ENCODE measurements around the gene PBOV1.

PBOV1 gene

GRCh38 chr6:138250513-138251247 lies 32.4 kb upstream of the PBOV1 start:
- H3K27ac ChIP-seq (ENCODE audit: low read depth, low read length) = no peak overlapping the region
- H3K4me3 ChIP-seq (ENCODE audit: low read depth in 1 of 5, low read length in 5 of 5) = peak overlapping the region in 2 of 5 donors; percentile 29 to 36
- no peak overlapping the region for H3K9ac ChIP-seq (ENCODE audit: low read length in 5 of 5)
- peaks cover 0 to 7% (median 3%) of the 10 kb centered on the region in 5 donors for H3K4me1 ChIP-seq (ENCODE audit: control insufficient read depth in 5 of 5, insufficient read depth in 5 of 5, low read length in 5 of 5)
- no peaks in the 10 kb centered on the region for H3K9me3 ChIP-seq (ENCODE audit: control insufficient read depth in 5 of 5, low read length in 5 of 5)
- no peaks in the 10 kb centered on the region for H3K27me3 ChIP-seq (ENCODE audit: control insufficient read depth in 5 of 5, insufficient read depth in 4 of 5, low read length in 5 of 5)
- H3K36me3 ChIP-seq (ENCODE audit: control insufficient read depth in 5 of 5, insufficient read depth in 5 of 5, low read length in 5 of 5) = peaks cover 0 to 7% (median 0%) of the 10 kb centered on the region in 5 donors

GRCh38 chr6:138250053-138250452 lies 31.8 kb upstream of the PBOV1 start:
- peaks cover 0 to 7% (median 3%) of the 10 kb centered on the region in 5 donors for H3K4me1 ChIP-seq (ENCODE audit: control insufficient read depth in 5 of 5, insufficient read depth in 5 of 5, low read length in 5 of 5)
- H3K27me3 ChIP-seq (ENCODE audit: control insufficient read depth in 5 of 5, insufficient read depth in 4 of 5, low read length in 5 of 5) = no peaks in the 10 kb centered on the region
- H3K4me3 ChIP-seq (ENCODE audit: low read depth in 1 of 5, low read length in 5 of 5) = no peak overlapping the region
- no peaks in the 10 kb centered on the region for H3K9me3 ChIP-seq (ENCODE audit: control insufficient read depth in 5 of 5, low read length in 5 of 5)
- no peak overlapping the region for H3K27ac ChIP-seq (ENCODE audit: low read depth, low read length)
- H3K36me3 ChIP-seq (ENCODE audit: control insufficient read depth in 5 of 5, insufficient read depth in 5 of 5, low read length in 5 of 5) = peaks cover 0 to 3% (median 0%) of the 10 kb centered on the region in 5 donors
- no peak overlapping the region for H3K9ac ChIP-seq (ENCODE audit: low read length in 5 of 5)

DNA sequence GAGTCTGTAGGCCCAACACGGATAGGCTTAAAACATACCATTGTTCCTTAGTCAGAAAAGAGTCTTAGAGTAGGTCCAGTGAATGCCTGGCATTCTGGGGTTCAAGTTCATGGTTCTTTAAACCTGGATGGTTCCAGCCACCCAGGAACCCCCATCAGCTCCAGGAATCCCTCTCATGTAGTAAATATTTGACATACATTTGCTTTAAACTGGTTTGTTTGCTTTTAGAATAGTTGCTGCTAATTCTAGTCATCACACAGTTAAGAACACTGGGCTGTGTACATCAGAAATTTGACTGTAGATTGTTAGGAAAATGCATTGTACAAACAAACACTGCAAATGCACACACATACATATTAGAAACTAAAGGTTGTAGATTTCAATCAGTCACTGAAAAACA lies 30.6 kb upstream of the PBOV1 start:
- H3K4me3 ChIP-seq (ENCODE audit: low read depth in 1 of 5, low read length in 5 of 5) = no peak overlapping the region
- peaks cover 0 to 3% (median 0%) of the 10 kb centered on the region in 5 donors for H3K36me3 ChIP-seq (ENCODE audit: control insufficient read depth in 5 of 5, insufficient read depth in 5 of 5, low read length in 5 of 5)
- H3K27ac ChIP-seq (ENCODE audit: low read depth, low read length) = no peak overlapping the region
- peaks cover 0 to 7% (median 3%) of the 10 kb centered on the region in 5 donors for H3K4me1 ChIP-seq (ENCODE audit: control insufficient read depth in 5 of 5, insufficient read depth in 5 of 5, low read length in 5 of 5)
- H3K9ac ChIP-seq (ENCODE audit: low read length in 5 of 5) = no peak overlapping the region
- no peaks in the 10 kb centered on the region for H3K27me3 ChIP-seq (ENCODE audit: control insufficient read depth in 5 of 5, insufficient read depth in 4 of 5, low read length in 5 of 5)
- no peaks in the 10 kb centered on the region for H3K9me3 ChIP-seq (ENCODE audit: control insufficient read depth in 5 of 5, low read length in 5 of 5)

DNA sequence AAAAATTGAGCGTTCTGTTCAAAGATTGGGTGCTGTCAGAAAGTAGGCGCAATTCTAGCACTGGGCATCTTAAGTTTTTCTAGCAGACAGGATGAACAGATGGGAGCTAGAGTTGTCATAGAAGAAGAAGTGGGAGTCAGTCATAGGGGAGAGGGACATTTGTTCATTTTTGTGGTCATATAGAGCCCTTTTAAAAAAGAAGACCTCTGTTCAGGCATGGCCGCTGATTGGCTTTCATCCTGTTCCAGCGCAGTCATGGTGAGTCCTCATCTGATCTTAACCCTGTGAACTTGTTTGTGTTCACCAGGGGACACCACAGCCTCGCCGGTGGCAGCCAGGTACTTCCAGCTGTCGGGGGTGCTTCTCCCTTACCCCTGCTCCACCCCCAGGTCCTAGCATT lies 29.7 kb upstream of the PBOV1 start:
- Histone ChIP-seq H3K27me3 (ENCODE audit: control insufficient read depth in 5 of 5, insufficient read depth in 4 of 5, low read length in 5 of 5) (no peaks in the 10 kb centered on the region), H3K27ac (ENCODE audit: low read depth, low read length) (no peak overlapping the region), H3K36me3 (ENCODE audit: control insufficient read depth in 5 of 5, insufficient read depth in 5 of 5, low read length in 5 of 5) (no peaks in the 10 kb centered on the region), H3K9ac (ENCODE audit: low read length in 5 of 5) (no peak overlapping the region), H3K9me3 (ENCODE audit: control insufficient read depth in 5 of 5, low read length in 5 of 5) (no peaks in the 10 kb centered on the region), H3K4me3 (ENCODE audit: low read depth in 1 of 5, low read length in 5 of 5) (no peak overlapping the region), H3K4me1 (ENCODE audit: control insufficient read depth in 5 of 5, insufficient read depth in 5 of 5, low read length in 5 of 5) (peaks cover 0 to 7% (median 3%) of the 10 kb centered on the region in 5 donors)

- Histone ChIP-seq H3K27me3 (ENCODE audit: control insufficient read depth in 5 of 5, insufficient read depth in 4 of 5, low read length in 5 of 5) (no peaks in the 10 kb centered on the region), H3K27ac (ENCODE audit: low read depth, low read length) (no peak overlapping the region), H3K9ac (ENCODE audit: low read length in 5 of 5) (no peak overlapping the region), H3K36me3 (ENCODE audit: control insufficient read depth in 5 of 5, insufficient read depth in 5 of 5, low read length in 5 of 5) (no peaks in the 10 kb centered on the region), H3K4me1 (ENCODE audit: control insufficient read depth in 5 of 5, insufficient read depth in 5 of 5, low read length in 5 of 5) (peaks cover 0 to 7% (median 0%) of the 10 kb centered on the region in 5 donors), H3K4me3 (ENCODE audit: low read depth in 1 of 5, low read length in 5 of 5) (no peak overlapping the region), H3K9me3 (ENCODE audit: control insufficient read depth in 5 of 5, low read length in 5 of 5) (no peaks in the 10 kb centered on the region)
These were observed 28.6 kb upstream of the PBOV1 start for GRCh38 chr6:138246650-138247440.

- Histone ChIP-seq H3K27ac (ENCODE audit: low read depth, low read length) (no peak overlapping the region), H3K9me3 (ENCODE audit: control insufficient read depth in 5 of 5, low read length in 5 of 5) (no peaks in the 10 kb centered on the region), H3K27me3 (ENCODE audit: control insufficient read depth in 5 of 5, insufficient read depth in 4 of 5, low read length in 5 of 5) (no peaks in the 10 kb centered on the region), H3K36me3 (ENCODE audit: control insufficient read depth in 5 of 5, insufficient read depth in 5 of 5, low read length in 5 of 5) (no peaks in the 10 kb centered on the region), H3K4me3 (ENCODE audit: low read depth in 1 of 5, low read length in 5 of 5) (no peak overlapping the region), H3K9ac (ENCODE audit: low read length in 5 of 5) (no peak overlapping the region), H3K4me1 (ENCODE audit: control insufficient read depth in 5 of 5, insufficient read depth in 5 of 5, low read length in 5 of 5) (peaks cover 0 to 5% (median 0%) of the 10 kb centered on the region in 5 donors)
These were observed 27.5 kb upstream of the PBOV1 start for GRCh38 chr6:138245751-138246150.

- H3K9me3 ChIP-seq (ENCODE audit: control insufficient read depth in 5 of 5, low read length in 5 of 5) = no peaks in the 10 kb centered on the region
- H3K4me1 ChIP-seq (ENCODE audit: control insufficient read depth in 5 of 5, insufficient read depth in 5 of 5, low read length in 5 of 5) = no peaks in the 10 kb centered on the region
- no peaks in the 10 kb centered on the region for H3K36me3 ChIP-seq (ENCODE audit: control insufficient read depth in 5 of 5, insufficient read depth in 5 of 5, low read length in 5 of 5)
- H3K4me3 ChIP-seq (ENCODE audit: low read depth in 1 of 5, low read length in 5 of 5) = no peak overlapping the region
- no peak overlapping the region for H3K27ac ChIP-seq (ENCODE audit: low read depth, low read length)
- peaks cover 0 to 2% (median 0%) of the 10 kb centered on the region in 5 donors for H3K27me3 ChIP-seq (ENCODE audit: control insufficient read depth in 5 of 5, insufficient read depth in 4 of 5, low read length in 5 of 5)
- no peak overlapping the region for H3K9ac ChIP-seq (ENCODE audit: low read length in 5 of 5)
These were observed 24.8 kb upstream of the PBOV1 start for GRCh38 chr6:138242987-138243592.

GRCh38 chr6:138241934-138242333 lies 23.6 kb upstream of the PBOV1 start:
- Histone ChIP-seq H3K27ac (ENCODE audit: low read depth, low read length) (no peak overlapping the region), H3K27me3 (ENCODE audit: control insufficient read depth in 5 of 5, insufficient read depth in 4 of 5, low read length in 5 of 5) (peaks cover 0 to 2% (median 0%) of the 10 kb centered on the region in 5 donors), H3K9me3 (ENCODE audit: control insufficient read depth in 5 of 5, low read length in 5 of 5) (no peaks in the 10 kb centered on the region), H3K9ac (ENCODE audit: low read length in 5 of 5) (no peak overlapping the region), H3K4me3 (ENCODE audit: low read depth in 1 of 5, low read length in 5 of 5) (no peak overlapping the region), H3K36me3 (ENCODE audit: control insufficient read depth in 5 of 5, insufficient read depth in 5 of 5, low read length in 5 of 5) (no peaks in the 10 kb centered on the region), H3K4me1 (ENCODE audit: control insufficient read depth in 5 of 5, insufficient read depth in 5 of 5, low read length in 5 of 5) (no peaks in the 10 kb centered on the region)

GRCh38 chr6:138241381-138241780 lies 23.1 kb upstream of the PBOV1 start:
- no peaks in the 10 kb centered on the region for H3K4me1 ChIP-seq (ENCODE audit: control insufficient read depth in 5 of 5, insufficient read depth in 5 of 5, low read length in 5 of 5)
- no peak overlapping the region for H3K27ac ChIP-seq (ENCODE audit: low read depth, low read length)
- H3K36me3 ChIP-seq (ENCODE audit: control insufficient read depth in 5 of 5, insufficient read depth in 5 of 5, low read length in 5 of 5) = no peaks in the 10 kb centered on the region

More at GRCh38 chr6:138241381-138241780, 23.1 kb upstream of the PBOV1 start:
- Histone ChIP-seq H3K9me3 (ENCODE audit: control insufficient read depth in 5 of 5, low read length in 5 of 5) (no peaks in the 10 kb centered on the region), H3K9ac (ENCODE audit: low read length in 5 of 5) (no peak overlapping the region), H3K4me3 (ENCODE audit: low read depth in 1 of 5, low read length in 5 of 5) (no peak overlapping the region), H3K27me3 (ENCODE audit: control insufficient read depth in 5 of 5, insufficient read depth in 4 of 5, low read length in 5 of 5) (peaks cover 0 to 2% (median 0%) of the 10 kb centered on the region in 5 donors)

All from subcutaneous abdominal adipose tissue (tissue), 5 donors.